Activated CD4-positive, CD25-positive, alpha-beta regulatory T cell (primary cell): ENCODE measurements around the gene ASB16.

Source experiments
- DNase-seq, 4 experiments: peaks; one replicate each; lab custom pipeline; 2025; lab: John Stamatoyannopoulos, UW

Gene ASB16

DNA sequence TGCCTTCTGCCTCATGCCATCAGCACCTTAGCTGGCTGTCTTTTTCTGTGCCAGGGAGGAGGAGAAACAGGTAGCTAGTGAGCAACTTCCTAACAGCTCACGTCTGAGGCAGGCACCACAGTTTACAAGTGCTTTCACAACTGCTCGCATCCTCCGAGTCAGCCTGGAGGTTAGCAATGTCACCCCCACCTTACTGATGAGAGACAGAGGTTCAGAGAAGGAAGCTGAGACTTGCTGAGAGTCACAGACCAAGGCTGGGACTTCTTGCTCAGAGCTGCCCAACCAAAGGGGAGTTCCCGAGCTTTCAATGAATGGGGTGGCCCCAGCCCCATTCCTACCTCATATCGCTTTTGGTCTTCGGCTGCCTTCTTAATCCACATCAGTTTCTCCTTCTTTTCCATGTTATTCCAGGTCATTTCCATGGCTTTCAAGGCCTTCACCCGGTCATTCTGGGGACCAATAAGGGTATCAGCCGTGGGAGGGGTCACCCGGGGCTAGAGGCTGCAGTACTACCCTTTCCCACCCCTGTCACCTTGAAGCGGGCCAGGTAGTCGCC is 39.4 kb downstream of the ASB16 start:
- DNase-seq: no peak

GRCh38 chr17:44210342-44211192 is 40.1 kb downstream of the ASB16 start:
- peak; percentile 82 to 92 (median 84) for DNase-seq

DNA sequence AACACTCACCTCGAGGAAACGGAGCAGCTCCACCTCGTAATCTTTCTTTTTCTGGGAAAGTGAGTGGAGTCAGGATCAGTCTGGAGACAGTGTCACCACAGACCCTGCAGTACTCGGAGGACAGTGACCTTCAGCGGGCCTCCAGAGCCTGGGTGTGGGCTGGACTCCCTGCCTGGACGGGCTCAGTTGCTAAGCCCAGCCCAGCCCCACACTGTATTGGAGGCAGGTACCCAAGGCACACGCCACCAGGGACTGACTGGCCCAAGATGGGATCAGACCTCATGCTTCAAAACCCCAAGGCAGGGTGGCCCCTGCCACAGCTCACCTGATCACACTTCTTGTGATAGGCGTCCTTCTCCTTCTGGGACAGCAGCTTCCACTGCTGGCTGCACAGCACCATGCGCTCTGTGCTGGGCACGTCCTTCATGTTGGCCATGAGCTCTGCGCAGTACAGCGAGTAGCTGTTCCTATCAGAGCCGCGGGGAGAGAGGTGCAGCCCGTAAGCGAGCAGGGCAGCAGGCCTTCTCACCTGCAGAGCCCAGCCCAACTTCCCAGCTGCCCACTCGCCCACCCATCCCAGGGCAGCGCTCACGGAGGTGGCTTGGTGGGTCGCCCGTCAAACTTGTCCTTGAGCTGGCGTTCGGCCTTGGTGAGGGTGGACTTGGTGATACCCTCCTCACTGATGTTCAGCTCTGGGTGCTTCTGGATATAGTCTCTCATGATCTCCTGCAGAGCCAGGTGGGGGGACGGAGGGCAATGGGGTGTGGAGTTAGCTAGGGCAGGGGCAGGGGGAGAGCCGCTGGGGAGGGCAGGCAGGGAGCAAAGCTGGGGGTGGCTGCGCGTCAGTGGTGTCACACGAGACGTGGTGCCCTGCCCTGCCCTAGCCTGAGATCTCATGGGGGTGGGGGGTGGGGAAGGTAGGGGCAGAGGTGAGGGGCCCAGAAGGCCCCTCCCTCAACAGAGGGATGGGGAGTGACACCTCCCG is 41.1 kb downstream of the ASB16 start:
- no peak for DNase-seq

DNA sequence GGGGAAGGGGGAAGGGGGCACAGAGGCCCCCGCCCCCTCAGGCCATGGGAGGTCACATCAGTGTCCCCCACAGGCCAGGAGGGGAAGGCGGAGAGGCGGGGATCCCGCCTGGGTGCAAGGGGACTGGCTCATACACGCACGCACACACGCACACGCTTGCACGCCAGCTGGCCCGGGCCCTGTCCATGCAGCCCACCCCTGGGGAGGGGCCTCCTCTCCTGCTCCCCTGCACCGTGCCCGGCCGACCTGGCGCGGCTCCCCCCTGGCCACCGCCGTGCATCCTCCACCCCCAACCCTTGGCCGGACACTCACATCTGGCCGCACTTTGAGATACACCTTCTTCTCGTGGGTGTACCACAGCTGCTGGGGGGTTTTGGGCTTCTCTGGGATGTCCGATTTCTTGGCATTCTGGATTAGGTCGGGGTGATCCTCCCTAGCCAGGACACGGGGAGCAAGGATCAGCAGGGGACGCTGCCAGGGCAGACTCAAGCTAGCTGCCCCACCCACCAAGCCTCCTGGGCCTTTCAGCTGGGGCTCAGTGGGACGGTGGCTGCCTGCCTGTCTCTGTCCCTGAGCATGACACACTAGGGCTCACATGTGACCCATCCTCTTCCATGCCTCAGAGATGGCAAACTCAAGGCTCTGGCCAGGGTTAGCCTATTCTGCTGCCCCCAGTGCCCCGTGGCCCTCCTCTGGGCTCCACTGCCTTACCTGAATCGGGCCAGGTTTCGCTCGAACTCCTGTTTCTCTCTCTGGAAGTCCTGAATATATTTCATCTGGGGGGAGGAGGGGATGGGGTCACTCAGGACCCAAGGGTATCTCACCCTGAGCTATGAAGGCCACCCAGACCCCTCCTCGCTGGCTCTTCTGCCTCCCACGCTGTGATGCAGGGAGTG is 42.3 kb downstream of the ASB16 start:
- DNase-seq: no peak

- no peak for DNase-seq
These were observed 43.1 kb downstream of the ASB16 start for GRCh38 chr17:44213403-44214229.

DNA sequence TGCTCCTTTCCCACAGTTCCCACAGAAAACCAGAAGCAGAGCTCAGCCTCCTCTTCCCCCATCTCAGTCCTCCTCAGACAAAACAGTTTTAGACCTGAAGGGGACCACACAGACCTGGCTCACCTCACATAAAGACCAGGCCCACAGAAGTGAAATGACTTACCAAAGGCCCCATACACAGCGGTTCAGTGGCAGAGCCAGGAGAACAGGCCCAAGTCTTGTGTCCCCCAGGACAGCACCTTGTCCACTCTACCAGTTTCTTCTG is 43.7 kb downstream of the ASB16 start:
- no peak for DNase-seq

DNA sequence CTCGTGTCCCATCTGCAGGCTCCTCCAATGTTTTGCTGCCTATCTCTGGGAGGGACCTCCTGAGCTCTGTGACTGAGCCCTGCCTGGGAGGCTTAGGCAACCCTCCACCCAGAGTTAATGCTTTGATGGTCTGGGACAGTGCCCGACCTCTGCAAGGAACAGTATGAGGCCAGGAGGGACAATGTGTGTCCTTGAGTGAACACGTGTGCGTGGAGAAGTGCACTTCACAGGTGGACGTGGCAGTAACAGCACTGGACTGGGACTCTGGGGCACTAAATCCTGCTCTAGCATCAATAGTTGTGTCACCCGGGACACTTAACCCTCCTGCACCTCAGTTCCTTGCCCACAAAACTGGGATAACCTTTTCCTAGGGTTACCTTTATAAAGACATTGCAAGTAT is 44.4 kb downstream of the ASB16 start:
- no peak for DNase-seq

GRCh38 chr17:44216173-44216572 is 45.7 kb downstream of the ASB16 start:
- no peak for DNase-seq

- DNase-seq: no peak
These were observed 46.2 kb downstream of the ASB16 start for GRCh38 chr17:44216694-44217093.

DNA sequence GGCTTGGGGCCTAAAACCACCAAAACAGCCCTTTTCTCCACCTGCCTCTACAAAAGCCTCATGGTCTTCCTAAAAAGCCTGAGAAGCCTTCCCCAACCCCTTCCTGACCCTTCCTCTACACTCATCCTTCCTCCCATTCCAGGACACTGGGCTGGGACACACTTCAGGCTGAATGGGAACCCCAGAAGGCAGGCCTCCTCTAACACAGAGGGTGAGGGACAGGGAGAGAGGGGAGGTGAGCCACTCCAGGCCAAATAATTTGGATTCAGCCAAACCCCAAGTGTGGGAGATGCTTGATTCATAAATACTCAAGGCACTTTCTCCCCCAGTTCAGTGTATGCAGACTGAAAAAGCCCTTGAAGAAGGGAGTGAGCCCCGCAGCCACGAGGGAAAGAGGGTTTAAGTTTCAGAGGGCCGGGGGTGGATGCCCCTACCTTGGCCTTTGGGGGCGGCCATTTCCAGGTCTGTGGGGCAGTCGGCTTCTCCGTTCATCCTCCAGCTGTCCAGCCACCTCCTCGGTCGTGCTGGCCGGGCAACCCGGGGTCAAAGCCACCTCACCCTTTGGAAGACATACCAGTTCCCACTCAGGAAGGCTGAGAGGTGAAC is 47.3 kb downstream of the ASB16 start:
- DNase-seq: no peak

DNA sequence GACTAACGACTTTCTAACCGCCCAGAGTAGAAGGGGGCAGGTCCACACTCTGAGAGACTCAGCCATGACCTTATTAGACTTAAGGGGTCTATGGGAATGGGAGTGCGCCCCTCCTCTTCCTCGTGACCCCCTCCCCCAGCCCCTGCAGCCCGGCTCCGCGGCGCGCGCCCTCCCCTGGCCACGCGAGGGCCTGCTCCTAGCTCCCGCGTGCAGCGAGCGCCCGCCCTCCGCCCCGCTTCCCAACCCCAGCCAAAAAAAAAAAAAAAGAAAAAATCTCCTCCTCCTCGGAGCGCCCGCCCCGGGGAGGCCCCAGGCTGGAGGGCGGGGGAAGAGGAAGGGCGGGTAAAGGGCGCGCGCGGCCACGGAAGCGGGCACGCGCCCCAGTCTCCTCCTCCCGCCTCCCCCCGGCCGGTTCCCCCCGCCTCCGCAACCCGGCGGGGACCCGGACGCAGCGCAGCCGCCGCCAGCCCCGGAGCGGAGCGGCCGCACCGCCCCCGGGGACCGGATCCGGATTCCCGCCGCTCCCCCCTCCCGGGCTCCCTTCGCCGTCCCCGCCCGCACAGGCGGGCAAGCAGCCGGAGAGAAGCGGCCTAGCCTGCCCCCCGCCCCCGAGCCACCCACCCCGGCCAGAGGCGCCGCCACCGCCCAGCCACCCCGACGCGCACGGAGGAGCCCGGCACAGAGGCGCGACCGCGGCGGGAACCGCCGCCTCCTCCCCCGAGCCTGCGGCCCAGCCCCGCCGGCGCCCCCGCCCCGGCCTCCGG is 48.0 kb downstream of the ASB16 start:
- peak; percentile 62 to 84 (median 74) for DNase-seq

GRCh38 chr17:44219108-44219615 is 48.7 kb downstream of the ASB16 start:
- DNase-seq: peak; percentile 35 to 70 (median 54)

GRCh38 chr17:44219616-44220212 is 49.2 kb downstream of the ASB16 start, which contains the start of gene UBTF:
Gene UBTF (minus strand): TSS chr17:44219675. CDS start chr17:44218229, 1,446 bp downstream.
- DNase-seq: peak; percentile 37 to 74 (median 62)

- peak; percentile 29 to 49 (median 42) for DNase-seq
These were observed 49.9 kb downstream of the ASB16 start for GRCh38 chr17:44220213-44221083.

GRCh38 chr17:44221084-44221861 is 50.8 kb downstream of the ASB16 start:
- DNase-seq: peak in 3 of 4 experiments; percentile 21 to 41 (median 34)

GRCh38 chr17:44221862-44222111 is 51.3 kb downstream of the ASB16 start:
- no peak for DNase-seq
